Activated naive CD4-positive, alpha-beta T cell treated with anti-CD3 and anti-CD28 coated beads, Interleukin-2, amount 50 U/mL, for 24 hours (primary cell): Measurements from ENCODE around the gene PARVB.
A peak's percentile ranks its signal among the peaks of the same experiment; 100 is the strongest.

ENCODE experiments used
- H3K27ac Mint-ChIP-seq: one replicate; pipeline ENCODE4 v1.8.0; 2021; ENCODE audit warnings: mild to moderate bottlenecking, mixed read lengths
- H3K27me3 Mint-ChIP-seq: one replicate; pipeline ENCODE4 v1.8.0; 2021; ENCODE audit warnings: mixed read lengths
- H3K36me3 Mint-ChIP-seq: one replicate; pipeline ENCODE4 v1.8.0; 2021; ENCODE audit warnings: mixed read lengths
- H3K4me1 Mint-ChIP-seq: one replicate; pipeline ENCODE4 v1.8.0; 2021; ENCODE audit warnings: mixed read lengths
- H3K4me3 Mint-ChIP-seq: one replicate; pipeline ENCODE4 v1.8.0; 2021; ENCODE audit warnings: mild to moderate bottlenecking, mixed read lengths
- H3K9me3 Mint-ChIP-seq: one replicate; pipeline ENCODE4 v1.8.0; 2021; ENCODE audit warnings: mixed read lengths

The PARVB gene

DNA sequence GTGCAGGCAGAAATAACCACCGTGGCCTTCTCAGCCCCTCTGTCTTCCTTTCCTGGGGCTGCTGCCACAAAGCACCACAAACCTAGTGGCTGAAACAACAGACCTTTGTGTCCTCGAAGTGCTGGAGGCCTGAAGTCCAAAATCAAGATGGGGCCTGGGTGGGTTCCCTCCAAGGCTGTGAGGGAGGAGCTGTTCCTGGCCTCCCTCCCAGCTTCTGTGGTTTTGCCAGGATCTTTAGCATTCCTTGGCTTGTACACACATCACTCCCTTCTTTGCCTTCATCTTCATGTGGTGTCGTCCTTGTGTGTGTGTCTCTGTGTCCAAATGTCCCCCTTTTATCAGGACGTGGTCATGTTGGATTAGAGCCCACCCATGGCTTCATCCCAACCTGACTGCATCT is 127.6 kb downstream of the PARVB start:
- Mint-ChIP-seq H3K4me1 (no peaks in the 10 kb centered on the region), H3K9me3 (no peaks in the 10 kb centered on the region), H3K27ac (no peak overlapping the region), H3K27me3 (no peaks in the 10 kb centered on the region), H3K4me3 (no peak overlapping the region), H3K36me3 (no peaks in the 10 kb centered on the region)

DNA sequence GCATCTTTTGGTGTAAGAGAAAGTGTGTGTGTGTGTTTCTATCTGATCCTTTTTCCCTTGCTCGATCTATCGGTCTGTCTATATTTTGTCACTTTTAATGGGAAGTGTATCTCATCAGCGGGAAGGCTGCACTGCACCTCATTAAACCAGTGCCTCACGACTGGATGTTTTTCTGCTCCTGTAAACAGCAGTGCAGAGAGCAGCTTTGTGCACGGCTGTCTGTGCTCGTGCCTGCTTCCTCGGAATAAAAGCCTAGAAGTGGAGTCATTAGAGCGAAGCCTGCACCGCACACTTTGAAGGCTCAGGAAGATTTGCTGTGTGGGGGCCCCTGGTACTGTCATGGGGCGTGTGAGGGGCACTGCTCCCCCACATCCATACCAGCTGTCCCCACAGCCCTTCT is 129.6 kb downstream of the PARVB start:
- no peak overlapping the region for H3K27ac Mint-ChIP-seq

DNA sequence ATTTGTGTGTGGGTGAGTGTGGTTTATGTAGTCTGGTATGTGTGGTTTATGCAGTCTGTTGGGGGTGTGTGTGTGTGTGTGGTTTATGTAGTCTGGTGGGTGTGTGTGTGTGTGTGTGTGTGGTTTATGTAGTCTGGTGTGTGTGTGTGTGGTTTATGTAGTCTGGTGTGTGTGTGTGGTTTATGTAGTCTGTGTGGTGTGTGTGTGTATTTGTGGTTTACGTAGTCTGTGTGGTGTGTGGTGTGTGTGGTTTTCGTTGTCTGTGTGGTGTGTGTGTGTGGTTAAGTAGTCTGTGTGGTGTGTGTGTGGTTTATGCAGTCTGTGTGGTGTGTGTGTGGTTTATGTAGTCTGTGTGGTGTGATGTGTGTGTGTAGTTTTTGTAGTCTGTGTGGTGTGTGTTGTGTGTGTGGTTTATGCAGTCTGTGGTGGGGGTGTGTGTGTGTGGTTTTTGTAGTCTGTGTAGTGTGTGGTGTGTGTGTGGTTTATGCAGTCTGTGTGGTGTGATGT is 130.4 kb downstream of the PARVB start:
- no peak overlapping the region for H3K4me3 Mint-ChIP-seq
- H3K27me3 Mint-ChIP-seq = no peaks in the 10 kb centered on the region
- no peak overlapping the region for H3K27ac Mint-ChIP-seq
- no peaks in the 10 kb centered on the region for H3K4me1 Mint-ChIP-seq
- H3K9me3 Mint-ChIP-seq = no peaks in the 10 kb centered on the region
- H3K36me3 Mint-ChIP-seq = no peaks in the 10 kb centered on the region

More for the DNA sequence above, 129.6 kb downstream of the PARVB start:
- H3K27me3 Mint-ChIP-seq = no peaks in the 10 kb centered on the region
- H3K36me3 Mint-ChIP-seq = no peaks in the 10 kb centered on the region
- no peaks in the 10 kb centered on the region for H3K4me1 Mint-ChIP-seq
- no peaks in the 10 kb centered on the region for H3K9me3 Mint-ChIP-seq
- no peak overlapping the region for H3K4me3 Mint-ChIP-seq

- no peak overlapping the region for H3K27ac Mint-ChIP-seq
- H3K36me3 Mint-ChIP-seq = no peaks in the 10 kb centered on the region
- H3K27me3 Mint-ChIP-seq = no peaks in the 10 kb centered on the region
- H3K4me3 Mint-ChIP-seq = no peak overlapping the region
- H3K4me1 Mint-ChIP-seq = no peaks in the 10 kb centered on the region
- H3K9me3 Mint-ChIP-seq = no peaks in the 10 kb centered on the region
Observed at GRCh38 chr22:44155115-44155514, 131.0 kb downstream of the PARVB start.

GRCh38 chr22:44157916-44158618 is 134.0 kb downstream of the PARVB start:
- Mint-ChIP-seq H3K9me3 (no peaks in the 10 kb centered on the region), H3K27me3 (no peaks in the 10 kb centered on the region), H3K27ac (no peak overlapping the region), H3K4me3 (no peak overlapping the region), H3K36me3 (no peaks in the 10 kb centered on the region), H3K4me1 (no peaks in the 10 kb centered on the region)

- H3K36me3 Mint-ChIP-seq = no peaks in the 10 kb centered on the region
- H3K9me3 Mint-ChIP-seq = no peaks in the 10 kb centered on the region
- H3K4me1 Mint-ChIP-seq = no peaks in the 10 kb centered on the region
- no peaks in the 10 kb centered on the region for H3K27me3 Mint-ChIP-seq
- no peak overlapping the region for H3K4me3 Mint-ChIP-seq
- no peak overlapping the region for H3K27ac Mint-ChIP-seq
Observed at GRCh38 chr22:44158816-44159215, 134.7 kb downstream of the PARVB start.

DNA sequence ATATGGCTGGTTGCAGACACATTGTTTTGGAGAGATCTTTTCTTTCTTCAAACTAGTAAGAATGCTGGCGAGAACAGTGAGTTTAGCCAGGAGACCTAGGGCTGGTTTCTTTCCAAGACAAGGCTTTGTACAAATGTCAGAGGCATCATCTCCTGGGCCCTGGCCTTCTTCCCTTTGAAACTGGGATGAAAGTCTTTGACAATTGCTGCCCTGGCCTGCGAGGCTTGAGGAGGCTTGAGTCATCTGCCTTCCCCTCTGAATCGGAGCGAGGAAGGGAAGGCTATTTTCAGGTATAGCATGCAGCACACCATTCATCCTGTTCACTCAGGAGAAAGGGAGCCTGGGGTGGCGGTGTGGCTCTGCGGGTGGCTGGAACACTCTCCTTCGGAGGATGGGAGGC is 135.1 kb downstream of the PARVB start:
- H3K36me3 Mint-ChIP-seq = no peaks in the 10 kb centered on the region

GRCh38 chr22:44159811-44160210 is 135.7 kb downstream of the PARVB start:
- Mint-ChIP-seq H3K4me1 (no peaks in the 10 kb centered on the region), H3K27ac (no peak overlapping the region), H3K36me3 (no peaks in the 10 kb centered on the region), H3K9me3 (no peaks in the 10 kb centered on the region), H3K27me3 (no peaks in the 10 kb centered on the region), H3K4me3 (no peak overlapping the region)

More for the DNA sequence above, 135.1 kb downstream of the PARVB start:
- no peak overlapping the region for H3K4me3 Mint-ChIP-seq
- peak overlapping the region; percentile 5 for H3K27ac Mint-ChIP-seq
- no peaks in the 10 kb centered on the region for H3K27me3 Mint-ChIP-seq
- no peaks in the 10 kb centered on the region for H3K9me3 Mint-ChIP-seq
- no peaks in the 10 kb centered on the region for H3K4me1 Mint-ChIP-seq

GRCh38 chr22:44160421-44160820 is 136.3 kb downstream of the PARVB start:
- H3K36me3 Mint-ChIP-seq = no peaks in the 10 kb centered on the region
- no peaks in the 10 kb centered on the region for H3K4me1 Mint-ChIP-seq
- H3K27ac Mint-ChIP-seq = no peak overlapping the region
- H3K9me3 Mint-ChIP-seq = no peaks in the 10 kb centered on the region
- no peak overlapping the region for H3K4me3 Mint-ChIP-seq
- H3K27me3 Mint-ChIP-seq = no peaks in the 10 kb centered on the region

- Mint-ChIP-seq H3K27me3 (no peaks in the 10 kb centered on the region), H3K4me3 (no peak overlapping the region), H3K4me1 (no peaks in the 10 kb centered on the region), H3K9me3 (no peaks in the 10 kb centered on the region), H3K27ac (no peak overlapping the region), H3K36me3 (no peaks in the 10 kb centered on the region)
Observed at GRCh38 chr22:44161673-44162072, 137.6 kb downstream of the PARVB start.

GRCh38 chr22:44162960-44163359 is 138.9 kb downstream of the PARVB start:
- H3K27me3 Mint-ChIP-seq = no peaks in the 10 kb centered on the region
- H3K4me3 Mint-ChIP-seq = no peak overlapping the region
- no peaks in the 10 kb centered on the region for H3K9me3 Mint-ChIP-seq
- no peaks in the 10 kb centered on the region for H3K36me3 Mint-ChIP-seq
- no peak overlapping the region for H3K27ac Mint-ChIP-seq
- no peaks in the 10 kb centered on the region for H3K4me1 Mint-ChIP-seq

DNA sequence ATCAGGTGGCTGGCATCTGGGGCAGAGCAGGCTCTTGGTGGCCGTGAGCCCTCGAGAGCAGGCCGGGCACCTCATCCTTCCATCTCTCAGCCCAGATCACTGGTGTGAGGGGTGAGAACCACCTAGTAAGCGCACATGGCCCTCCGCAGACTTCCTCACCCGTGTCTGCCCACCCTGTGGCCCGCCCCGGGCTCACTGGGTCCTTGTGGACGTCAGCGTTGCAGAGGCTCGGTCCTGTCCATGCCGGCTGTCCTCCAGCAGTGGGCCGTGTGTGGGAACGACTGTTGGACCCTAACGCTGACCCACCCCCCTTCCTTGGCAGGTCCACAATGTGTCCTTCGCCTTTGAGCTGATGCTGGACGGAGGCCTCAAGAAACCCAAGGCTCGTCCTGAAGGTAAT is 139.4 kb downstream of the PARVB start:
- H3K36me3 Mint-ChIP-seq = no peaks in the 10 kb centered on the region
- H3K27ac Mint-ChIP-seq = no peak overlapping the region
- H3K9me3 Mint-ChIP-seq = no peaks in the 10 kb centered on the region
- H3K4me1 Mint-ChIP-seq = no peaks in the 10 kb centered on the region
- H3K4me3 Mint-ChIP-seq = no peak overlapping the region
- no peaks in the 10 kb centered on the region for H3K27me3 Mint-ChIP-seq

- Mint-ChIP-seq H3K9me3 (no peaks in the 10 kb centered on the region), H3K27me3 (no peaks in the 10 kb centered on the region), H3K36me3 (no peaks in the 10 kb centered on the region), H3K4me3 (no peak overlapping the region), H3K4me1 (no peaks in the 10 kb centered on the region), H3K27ac (no peak overlapping the region)
Observed at GRCh38 chr22:44164031-44164430, 139.9 kb downstream of the PARVB start.

GRCh38 chr22:44165286-44165874 is 141.3 kb downstream of the PARVB start:
- no peaks in the 10 kb centered on the region for H3K27me3 Mint-ChIP-seq
- no peaks in the 10 kb centered on the region for H3K9me3 Mint-ChIP-seq
- H3K4me3 Mint-ChIP-seq = no peak overlapping the region
- H3K27ac Mint-ChIP-seq = no peak overlapping the region
- H3K36me3 Mint-ChIP-seq = no peaks in the 10 kb centered on the region
- no peaks in the 10 kb centered on the region for H3K4me1 Mint-ChIP-seq

DNA sequence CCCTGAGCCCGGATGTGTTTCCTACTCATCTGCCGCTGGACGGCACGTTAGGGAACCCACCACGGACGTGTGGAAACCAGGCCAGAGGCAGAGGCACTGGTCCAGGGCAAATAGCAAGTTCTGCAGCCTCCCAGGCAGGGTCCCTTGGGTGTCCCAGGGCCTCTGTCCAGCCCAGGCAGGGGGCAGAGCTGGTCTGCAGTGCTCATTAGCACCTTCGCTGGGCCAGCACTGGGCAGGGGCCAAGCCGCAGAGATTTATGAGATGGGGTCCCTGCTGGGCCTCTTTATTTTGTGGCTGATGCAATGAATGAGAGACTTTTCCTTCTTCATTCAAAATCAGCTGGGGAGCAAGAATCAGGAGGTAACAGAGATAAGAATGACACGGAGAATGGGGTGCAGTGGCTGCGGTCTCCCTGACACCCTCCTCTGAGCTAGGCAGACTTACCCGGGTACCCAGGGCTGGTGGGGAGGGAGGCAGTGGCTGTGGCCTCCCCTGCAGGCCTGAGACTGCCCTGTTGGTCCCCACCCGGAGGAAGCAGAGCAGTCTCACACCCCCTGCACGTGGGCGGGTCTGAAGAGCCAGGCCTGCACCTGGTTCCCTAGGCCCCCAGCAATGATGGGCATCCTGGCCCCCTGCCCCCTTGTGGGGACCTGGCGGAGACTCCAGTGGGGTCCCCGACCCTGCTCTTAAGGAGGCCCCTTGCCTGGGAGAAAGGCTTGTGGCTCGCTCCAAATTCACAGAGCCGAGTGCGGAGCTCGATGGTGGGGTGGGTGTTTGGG is 142.6 kb downstream of the PARVB start:
- Mint-ChIP-seq H3K4me3 (no peak overlapping the region), H3K27ac (no peak overlapping the region), H3K36me3 (no peaks in the 10 kb centered on the region), H3K27me3 (no peaks in the 10 kb centered on the region), H3K9me3 (no peaks in the 10 kb centered on the region), H3K4me1 (no peaks in the 10 kb centered on the region)

GRCh38 chr22:44167501-44167900 is 143.4 kb downstream of the PARVB start:
- no peaks in the 10 kb centered on the region for H3K9me3 Mint-ChIP-seq
- no peak overlapping the region for H3K27ac Mint-ChIP-seq
- no peaks in the 10 kb centered on the region for H3K36me3 Mint-ChIP-seq
- H3K27me3 Mint-ChIP-seq = no peaks in the 10 kb centered on the region
- H3K4me3 Mint-ChIP-seq = no peak overlapping the region
- H3K4me1 Mint-ChIP-seq = no peaks in the 10 kb centered on the region
